ENCODE measurements around the gene RBMS1.

DNA sequence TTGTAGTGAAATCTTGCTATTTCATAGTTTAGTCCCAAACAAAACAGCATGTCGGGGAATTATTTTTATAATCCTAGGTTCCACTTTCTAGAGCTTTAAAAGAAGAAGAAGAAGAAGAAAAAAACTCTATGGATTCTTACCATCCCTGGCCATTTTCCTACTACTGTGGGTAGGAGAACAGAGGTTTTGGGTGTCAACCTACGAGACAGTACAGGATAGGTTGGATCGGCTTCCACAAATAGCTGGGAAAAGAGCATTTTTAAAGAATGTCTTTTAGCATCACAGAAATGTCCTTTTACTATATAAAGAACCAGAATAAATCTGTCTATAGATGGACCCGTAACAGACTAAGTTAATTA is 65.2 kb downstream of the RBMS1 start:
- TF ChIP-seq POLR2A (IDR thresholded peaks at IDR 0.05) (no peak), EP300 (IDR thresholded peaks at IDR 0.05) (no peak)

Measured in tibial nerve (tissue), 3 donors.